COLO829 (cell line): ENCODE measurements around the gene TMEM132E.

Source experiments
- DNase-seq: peaks from one replicate; pipeline ENCODE4 v3.0.0; 2012; ENCODE audit warnings: low spot score

Gene TMEM132E

DNA sequence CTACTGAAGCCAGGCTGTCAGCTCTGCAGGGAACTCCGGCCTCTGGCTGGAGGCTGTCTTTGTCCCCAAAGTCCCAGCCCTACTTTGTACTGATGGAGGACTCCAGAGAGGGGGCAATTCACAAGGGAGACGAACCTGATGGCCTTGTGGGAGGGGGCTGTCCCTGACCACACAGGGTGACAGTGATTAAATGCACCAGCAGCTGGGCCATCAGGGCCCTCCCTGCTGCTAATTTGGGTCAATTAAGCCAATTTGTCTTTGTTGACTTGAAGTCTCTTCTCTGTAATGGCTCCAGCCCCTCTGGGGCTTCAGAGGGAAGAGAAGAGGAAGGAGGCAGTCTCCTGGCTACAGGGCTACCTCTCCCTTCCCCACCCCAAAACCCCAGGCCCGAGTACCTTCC is 22.0 kb downstream of the TMEM132E start:
- no peak for DNase-seq

DNA sequence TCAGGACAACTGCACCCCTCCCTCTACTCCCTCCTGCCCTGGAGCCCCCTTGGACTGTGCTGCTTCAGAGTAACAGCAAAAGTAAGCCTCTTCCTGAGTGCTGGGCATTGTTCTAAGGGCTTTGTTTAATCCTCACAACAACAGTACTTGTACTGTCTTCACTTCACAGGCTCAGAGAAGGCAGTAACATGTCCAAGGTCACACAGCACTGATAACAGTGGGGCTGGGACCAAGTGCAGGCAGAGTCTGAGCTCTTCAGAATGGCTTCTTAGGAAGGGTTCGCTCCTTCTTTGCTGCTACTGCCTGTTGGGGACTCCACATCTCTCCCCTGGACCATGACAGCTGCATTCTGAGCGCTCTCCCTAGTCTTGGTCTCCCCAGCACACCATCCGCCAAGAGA is 24.6 kb downstream of the TMEM132E start:
- no peak for DNase-seq

DNA sequence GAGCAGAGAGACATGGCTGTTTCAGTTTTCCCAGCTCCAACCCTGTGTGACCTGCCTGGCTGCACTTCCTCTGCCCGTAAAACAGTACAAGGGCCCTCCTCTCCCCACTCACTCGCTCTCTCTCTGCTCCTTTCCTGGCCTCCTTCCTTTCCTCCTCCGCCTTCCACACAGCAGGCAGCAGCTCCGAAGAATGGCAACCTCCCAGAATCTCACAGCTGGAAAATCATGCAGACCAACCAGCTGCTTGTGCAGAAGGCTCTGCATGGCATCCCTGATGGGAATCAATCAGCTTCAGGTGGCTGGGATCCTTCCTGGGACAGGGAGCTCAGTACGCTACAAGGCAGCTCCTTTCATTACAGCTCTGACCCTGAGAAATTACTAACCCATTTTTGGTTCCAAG is 27.4 kb downstream of the TMEM132E start:
- DNase-seq = no peak

DNA sequence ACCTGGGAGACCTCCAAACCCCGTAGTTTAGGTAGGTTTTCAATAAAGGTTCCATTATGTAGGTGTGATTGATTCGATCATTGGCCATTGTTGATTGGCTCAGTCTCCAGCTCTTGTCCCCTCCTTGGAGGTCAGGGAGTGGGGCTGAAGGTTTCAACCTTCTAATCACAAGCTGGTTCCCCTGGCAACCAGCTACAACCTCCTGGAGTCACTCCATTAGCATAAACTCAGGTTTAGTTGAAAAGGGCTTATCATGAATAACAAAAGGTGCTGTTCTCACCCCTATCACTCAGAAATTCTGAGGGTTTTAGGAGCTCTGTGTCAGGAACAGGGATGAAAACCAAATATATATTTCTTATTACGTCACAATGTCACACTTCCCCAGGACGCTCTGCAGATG is 28.5 kb downstream of the TMEM132E start:
- no peak for DNase-seq

DNA sequence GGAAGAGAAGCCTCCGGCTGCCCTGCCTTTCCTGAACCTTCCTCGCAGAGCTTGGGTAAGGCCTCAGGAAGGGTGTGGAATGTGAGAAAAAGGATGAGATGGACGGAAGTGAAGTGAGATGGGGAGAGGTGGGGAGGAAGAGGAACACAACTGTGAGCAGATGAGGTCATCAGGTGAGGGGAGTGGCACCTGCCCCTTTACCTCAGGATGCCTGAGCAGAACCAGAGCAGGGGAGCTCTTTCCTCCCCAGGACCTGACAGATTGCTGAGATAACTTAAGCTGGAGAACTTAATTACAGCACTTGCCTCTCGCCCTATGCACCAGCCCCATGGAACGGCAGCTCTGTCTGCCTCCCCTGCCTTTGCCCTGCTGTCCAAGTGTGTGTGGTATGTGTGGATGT is 29.8 kb downstream of the TMEM132E start:
- no peak for DNase-seq

DNA sequence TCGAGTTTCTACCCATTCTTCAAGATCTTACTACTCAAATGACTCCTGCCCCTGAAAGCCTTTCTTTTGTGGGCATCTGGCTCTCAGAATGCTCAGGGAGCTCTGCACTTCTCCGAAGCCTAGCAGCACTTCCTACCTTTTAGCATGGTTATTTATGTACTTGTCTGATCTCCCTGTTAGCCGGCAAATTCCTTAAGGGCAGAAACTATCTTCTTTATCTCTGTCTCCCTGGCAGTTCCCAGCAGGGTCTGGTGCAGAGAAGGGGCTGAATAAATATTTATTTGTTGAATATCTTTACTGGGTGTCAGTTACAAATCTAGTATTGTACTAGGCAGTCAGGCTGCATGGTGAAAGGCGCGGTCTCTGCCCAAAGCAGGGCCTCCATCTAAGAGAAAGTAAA is 30.7 kb downstream of the TMEM132E start:
- DNase-seq = no peak

DNA sequence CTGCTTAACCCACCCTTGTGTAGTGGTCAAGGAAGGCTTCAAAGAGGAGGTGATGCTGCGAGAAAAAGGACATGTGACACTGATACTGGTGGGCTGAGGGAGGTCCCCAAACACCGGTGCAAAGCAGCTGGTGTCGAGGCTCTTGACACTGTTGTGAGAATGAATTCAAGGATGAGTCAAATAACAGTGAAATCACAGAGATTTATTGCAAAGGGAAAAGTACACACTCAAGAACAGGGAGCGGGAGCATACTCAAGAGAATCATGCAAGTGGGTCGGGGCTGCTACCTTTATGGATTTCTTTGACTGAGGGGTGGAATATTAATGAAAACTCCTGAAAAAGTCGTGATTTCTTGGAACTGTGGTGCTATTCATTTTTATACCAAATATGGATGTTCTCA is 31.1 kb downstream of the TMEM132E start:
- DNase-seq = no peak

DNA sequence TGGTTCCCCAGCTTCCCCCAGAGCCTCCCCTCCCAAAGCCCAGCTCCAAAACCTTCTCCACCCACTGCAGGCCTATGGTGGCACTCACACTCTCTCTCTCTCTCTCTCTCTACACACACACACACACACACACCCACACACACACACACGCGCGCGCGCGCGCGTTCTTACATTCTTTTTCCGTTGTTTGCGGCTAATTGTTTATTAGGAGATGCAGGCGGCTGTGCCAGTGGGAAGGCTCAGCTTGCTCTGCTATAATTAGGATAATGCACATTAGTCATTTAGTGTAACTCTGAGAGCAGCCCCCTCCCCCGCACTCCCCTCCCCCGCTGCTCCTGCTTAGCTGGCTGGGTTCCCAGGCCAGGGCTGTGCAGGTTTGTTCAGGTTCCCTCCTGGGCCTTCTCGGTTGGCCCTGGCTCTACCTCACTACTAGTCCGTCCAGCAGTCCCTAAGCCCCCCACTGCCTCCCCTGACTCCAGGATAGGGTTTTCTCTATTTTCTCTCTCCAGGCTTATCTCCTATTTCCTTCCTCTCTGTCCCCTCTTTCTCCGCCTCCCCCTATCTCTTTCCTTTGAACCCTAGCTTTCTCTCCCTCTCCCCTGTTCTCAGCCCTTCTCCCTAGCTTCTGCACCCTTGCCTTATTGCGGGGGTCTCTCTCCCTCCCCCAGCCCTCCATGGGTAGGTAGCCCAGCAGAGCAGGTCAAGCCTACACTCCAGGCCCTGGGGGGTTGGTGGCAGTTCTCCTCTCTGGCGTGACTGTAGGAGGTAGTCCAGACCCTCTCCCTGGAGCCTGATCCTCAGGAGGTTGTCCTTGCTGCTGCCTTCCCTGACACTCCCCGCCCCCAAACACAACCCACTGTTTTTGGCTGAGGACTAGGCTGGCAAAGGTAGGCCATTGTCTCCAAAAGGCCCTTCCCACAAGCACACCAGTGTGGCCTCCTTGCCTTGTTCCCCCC is 34.0 kb downstream of the TMEM132E start:
- peak; percentile 25 for DNase-seq

DNA sequence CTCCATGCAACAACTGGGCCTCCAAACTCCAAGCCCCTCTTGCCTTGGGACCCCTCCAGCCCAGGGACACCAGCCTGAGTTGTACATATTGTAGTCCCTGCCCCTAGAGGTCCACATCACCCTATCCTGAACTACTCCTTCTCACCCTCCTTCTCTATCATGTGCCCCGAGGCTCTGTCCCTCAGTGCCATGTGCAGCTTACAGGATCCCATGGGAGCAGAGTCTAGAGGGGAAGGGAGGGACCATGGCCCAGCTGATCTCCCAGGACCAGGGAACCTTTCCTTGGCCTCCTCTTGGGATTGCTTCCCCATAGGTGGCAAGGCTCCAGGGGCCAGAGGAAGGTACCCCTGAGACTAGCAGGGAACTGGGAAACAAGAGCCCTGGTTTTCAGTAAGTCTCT is 35.3 kb downstream of the TMEM132E start:
- DNase-seq = no peak

DNA sequence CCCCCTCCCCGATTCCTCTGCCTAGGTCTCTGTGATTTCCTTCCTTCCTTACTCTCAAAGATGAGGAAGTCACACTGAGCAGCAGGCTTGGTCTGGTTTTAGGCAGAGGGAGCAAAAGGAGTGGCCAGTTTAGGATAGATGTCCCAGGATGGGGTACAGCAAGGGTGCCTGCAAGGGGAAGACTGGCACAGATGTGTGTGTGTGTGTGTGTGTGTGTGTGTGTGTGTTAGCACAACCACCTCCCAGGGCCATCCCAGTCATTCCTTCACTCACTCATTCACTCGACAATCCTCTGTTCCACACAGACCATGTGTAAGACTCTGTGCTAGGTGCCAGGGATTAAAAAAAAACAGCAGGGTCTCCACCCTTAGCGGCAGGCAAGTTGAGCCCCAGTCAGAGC is 35.9 kb downstream of the TMEM132E start:
- DNase-seq = no peak

DNA sequence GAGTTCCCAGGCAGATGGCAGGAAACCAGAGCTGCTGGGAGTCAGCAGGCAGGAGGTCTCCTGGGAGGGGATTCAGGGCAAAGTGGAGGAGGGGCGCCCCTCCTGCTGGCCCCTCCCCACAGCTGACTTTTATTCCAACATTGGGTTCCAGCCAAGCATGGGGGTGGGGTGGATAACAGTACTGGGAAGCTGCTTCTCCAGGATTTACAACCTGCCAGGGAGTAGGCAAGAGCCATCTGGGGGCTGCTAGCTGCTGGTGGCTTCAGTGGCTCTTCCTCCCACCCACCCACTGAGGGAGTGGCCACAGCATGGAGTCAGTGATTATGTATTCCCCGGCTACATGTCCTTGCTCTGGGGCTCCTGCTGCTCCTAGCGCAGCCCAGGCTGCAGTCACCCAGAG is 36.8 kb downstream of the TMEM132E start:
- DNase-seq = no peak

DNA sequence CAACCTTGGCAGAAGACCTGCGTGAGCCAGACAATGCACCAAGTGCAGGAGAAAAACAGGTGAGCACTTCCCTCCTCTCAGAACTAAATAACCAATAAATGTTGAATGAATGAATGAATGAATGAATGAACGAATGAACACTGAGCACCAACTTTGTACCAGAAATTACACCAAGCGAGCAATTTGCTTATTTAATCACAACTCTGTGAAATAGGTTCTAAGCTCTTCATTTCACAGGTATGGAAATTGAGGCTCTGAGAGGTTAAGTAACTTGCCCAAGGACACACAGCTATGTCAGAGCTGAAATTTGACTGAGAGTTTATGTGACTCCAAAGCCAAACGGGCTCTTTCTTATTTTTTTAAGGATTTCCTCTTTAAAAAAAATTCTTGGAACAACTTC is 38.0 kb downstream of the TMEM132E start:
- no peak for DNase-seq

DNA sequence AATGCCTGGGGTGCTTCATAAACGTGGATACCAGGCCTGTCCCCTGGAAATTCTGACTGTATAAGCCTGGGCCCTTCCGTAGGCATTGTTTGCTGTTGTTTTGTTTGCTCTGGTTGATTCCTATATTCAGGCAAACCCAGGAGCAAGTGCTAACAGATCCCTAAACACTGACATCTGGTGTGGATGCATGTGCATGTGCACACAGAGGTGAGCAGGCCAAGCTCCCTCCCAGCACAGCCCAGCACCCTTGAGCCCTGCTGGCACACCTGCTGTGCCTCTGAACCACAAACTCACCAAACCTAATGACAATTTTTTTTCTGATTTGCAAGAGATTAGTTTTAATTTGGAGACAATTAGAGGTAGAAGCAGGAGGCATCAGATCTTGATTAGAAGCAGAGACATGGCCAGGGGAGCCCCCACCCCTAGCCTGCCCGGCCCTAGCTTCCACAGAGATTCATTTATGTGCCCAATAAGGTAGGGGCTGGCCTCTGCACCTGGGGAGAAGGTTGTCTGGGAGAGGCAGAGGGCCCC is 40.4 kb downstream of the TMEM132E start:
- DNase-seq = no peak

DNA sequence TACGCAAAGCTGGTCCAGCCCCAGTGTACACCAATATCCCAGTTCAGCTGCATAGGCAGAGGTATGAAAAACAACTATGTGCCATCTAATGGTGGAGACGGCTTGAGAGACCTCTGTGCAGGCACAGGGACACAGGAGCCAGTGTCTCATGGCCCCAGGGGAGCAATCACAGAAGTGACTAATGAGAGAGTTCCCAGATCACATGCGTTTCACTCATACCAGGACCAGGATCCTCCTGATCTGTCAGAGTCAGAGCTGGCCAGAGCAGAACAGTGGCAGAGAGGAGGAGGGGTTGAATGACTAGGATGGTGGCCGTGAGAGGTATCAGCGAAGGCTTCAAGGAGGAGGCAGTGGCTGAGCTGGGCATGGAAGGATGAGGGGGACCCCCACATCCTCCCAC is 41.1 kb downstream of the TMEM132E start:
- DNase-seq = peak; percentile 33

DNA sequence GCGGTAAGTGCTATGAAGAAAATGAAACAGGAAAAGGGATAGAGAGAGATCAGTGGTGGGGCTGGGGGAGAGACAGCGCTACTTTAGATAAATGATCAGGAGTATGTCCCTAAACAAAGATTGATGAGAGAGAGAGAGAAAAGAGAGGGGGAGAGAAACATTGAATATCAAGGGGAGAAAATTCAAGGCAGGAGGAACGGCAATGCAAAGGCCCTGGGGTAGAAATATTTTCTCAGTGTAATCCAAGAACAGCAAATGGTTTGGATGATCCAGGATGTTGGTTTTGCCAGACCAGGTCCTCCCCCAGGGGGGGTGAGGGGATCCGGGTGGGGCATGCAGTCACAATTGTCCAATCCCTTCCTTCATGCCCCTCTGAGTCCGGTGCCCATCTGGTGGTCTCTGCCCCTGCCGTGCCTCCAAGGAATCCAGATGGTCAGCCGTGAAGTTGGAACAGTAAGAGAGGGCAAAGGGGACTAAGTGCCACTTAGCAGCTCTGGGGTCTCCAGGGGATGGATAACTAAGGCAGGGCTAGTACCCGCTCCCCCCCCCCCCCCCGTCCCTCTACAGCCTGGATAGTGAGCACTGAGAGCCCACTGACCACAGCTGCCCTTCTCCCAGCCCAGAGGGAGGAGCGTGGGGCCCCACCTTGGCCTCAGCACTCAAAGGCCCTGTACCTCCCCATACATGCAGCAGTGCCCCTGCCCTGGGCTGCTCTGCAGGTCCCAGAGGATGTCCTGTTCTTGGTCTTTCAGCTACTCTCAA is 43.7 kb downstream of the TMEM132E start:
- no peak for DNase-seq

DNA sequence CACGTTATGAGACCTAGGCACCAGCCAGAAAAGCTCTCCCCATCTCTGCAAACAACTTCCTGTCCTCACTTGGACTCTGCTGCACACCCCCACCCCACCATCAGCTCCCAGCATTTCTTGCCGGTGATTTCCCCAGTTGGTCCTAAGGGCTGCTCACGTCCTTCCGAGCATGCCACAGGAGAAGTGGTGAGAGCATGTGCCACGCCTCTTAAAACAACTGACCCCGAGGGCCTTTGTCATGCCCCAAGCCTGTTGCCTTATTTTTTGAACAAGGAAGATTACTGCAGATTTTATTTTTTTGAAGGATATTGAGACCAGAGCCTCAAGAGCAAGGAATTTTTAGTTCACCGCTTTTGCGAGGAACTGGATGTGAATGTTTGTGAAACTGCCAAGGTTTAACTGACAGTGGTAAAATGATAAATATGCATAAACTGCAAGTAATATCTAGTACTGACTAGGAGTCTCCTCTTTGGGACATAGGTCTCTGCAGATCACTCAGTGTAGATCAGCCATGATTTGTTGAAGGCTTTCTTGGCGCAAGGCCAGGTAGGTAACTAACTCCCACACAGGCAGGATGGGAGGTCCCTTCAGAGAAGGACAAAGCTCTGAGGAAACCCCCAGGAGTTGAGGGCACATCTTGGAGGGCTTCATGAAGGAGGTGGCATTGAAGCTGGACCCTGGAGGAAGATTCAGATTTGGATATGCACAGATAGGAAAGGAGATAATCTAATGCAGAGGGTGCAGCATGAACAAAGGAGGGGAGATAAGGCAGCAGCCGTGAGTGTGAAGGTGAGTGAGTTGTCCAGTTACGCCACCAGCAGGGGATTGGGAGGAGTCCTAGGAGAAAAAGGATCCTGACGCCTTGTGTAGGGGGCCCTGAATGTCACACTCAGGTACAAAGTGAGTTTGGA is 44.7 kb downstream of the TMEM132E start:
- no peak for DNase-seq

DNA sequence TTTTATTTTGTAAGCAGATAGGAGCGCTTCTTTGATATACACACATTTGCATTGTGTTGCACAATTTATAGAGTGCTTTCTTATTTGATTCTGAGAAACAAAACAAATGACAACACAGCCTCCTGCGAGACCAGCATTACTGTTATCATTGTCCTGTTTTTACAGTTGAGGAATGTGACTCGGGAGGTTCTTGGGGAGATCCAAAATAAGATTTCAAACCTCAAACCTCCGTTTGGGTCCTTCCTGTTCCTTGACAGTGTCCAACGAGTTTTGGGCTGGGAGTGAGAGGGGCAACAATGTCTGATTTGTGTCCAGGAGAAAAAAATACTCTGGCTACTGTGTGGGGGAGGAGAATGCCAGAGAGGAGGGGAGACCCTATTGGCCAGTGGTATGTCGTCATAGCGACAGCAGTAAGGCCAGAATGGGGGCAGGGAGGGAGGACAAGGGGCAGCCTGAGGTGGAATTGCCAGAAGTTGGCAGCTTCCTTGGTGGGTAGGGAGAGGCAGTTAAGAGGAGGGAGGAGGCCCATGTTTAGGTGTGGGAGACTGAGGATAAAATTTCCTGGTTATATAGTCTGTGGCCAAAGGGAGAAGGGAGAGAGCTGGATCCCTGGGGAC is 45.5 kb downstream of the TMEM132E start:
- peak; percentile 20 for DNase-seq

DNA sequence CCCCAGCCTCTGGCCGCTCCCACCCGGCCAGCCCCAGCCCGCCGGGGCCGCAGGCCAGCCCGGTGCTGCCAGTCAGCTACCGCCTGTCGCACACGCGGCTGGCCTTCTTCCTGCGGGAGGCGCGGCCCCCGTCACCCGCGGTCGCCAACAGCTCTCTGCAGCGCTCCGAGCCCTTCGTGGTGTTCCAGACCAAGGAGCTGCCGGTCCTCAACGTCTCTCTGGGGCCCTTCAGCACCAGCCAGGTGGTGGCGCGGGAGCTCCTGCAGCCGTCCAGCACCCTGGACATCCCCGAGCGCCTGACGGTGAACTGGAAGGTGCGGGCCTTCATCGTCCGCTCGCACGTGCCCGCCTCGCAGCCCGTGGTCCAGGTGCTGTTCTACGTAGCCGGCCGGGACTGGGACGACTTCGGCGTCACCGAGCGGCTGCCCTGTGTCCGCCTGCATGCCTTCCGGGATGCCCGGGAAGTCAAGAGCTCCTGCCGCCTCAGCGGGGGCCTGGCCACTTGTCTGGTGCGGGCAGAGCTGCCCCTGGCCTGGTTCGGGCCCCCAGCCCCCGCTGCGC is 46.8 kb downstream of the TMEM132E start:
- no peak for DNase-seq

DNA sequence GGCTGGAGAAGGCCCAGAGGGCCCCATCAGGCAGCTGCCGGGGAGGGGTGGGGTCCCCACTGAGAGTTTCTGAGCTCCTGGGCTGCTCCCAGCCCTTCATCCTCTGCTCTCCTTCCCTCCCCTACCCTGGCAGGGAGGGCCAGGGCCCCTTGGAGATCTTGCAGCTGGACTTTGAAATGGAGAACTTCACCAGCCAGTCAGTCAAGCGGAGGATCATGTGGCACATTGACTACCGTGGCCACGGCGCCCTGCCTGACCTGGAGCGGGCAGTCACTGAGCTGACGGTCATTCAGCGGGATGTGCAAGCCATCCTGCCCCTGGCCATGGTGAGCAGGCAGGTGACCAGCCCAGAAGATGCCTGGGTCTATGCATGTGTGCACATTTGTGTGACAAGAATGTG is 49.5 kb downstream of the TMEM132E start:
- no peak for DNase-seq

DNA sequence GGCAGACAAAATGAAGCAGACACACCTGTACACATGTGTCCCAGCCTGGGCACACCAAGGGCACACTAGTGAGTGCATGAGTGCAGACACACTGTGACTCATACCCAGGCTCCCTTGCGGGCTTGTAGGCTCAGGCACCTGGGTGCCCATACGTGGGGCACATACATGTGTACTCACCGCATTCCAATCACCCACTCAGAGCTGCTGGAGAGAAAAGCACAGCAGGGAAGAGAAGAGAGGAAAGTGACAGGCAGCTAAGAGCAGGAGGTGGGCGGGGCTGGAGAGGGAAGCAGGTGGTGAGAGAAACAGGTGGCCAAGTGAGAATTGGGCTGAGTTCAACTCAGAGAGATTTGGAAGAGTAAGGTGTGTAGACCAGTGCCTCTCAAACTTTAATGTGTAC is 54.0 kb downstream of the TMEM132E start:
- DNase-seq = no peak

DNA sequence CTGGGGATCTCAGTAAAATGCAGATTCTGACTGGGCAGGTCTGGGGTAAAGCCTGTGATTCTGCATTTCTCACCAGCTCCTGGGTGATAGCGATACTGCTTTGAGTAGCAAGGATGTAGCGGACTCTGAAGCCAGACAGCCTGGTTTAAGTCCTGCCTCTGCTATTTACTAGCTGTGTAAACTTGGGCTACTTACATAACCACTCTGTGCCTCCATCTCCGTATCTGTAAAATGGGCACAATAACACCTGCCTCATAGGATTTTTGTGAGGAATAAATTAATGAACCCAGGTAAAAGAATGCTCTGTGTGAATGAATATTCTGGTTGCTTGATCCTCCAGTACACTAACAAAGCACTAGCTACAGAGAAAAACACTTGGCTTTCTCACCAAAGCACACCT is 54.4 kb downstream of the TMEM132E start:
- DNase-seq = no peak
